Neuronal stem cell (in vitro differentiated cells): Measurements from ENCODE around the gene FRMPD4.

Experiments used
- DNase-seq: peaks from one replicate; pipeline ENCODE4 v3.0.0-alpha.2; 2013; ENCODE audit warnings: low spot score
- H2AFZ ChIP-seq: one replicate; pipeline ENCODE4 v1.6.1; 2013; ENCODE audit warnings: mild to moderate bottlenecking, low read length, inconsistent platforms
- H2AK5ac ChIP-seq: 2 replicates; pipeline ENCODE4 v1.6.1; 2013; ENCODE audit warnings: low read depth, mild to moderate bottlenecking, inconsistent platforms, low read length, moderate library complexity, mixed read lengths
- H2BK120ac ChIP-seq: 2 replicates; pipeline ENCODE4 v1.6.1; 2013; ENCODE audit warnings: low read depth, mild to moderate bottlenecking, inconsistent platforms, low read length, moderate library complexity, mixed read lengths
- H2BK12ac ChIP-seq: one replicate; pipeline ENCODE4 v1.6.1; 2013; ENCODE audit warnings: low read length, inconsistent platforms
- H2BK15ac ChIP-seq: 2 replicates; pipeline ENCODE4 v1.6.1; 2013; ENCODE audit warnings: mild to moderate bottlenecking, low read length, inconsistent platforms, mixed read lengths
- H2BK5ac ChIP-seq: one replicate; pipeline ENCODE4 v1.6.1; 2013; ENCODE audit warnings: inconsistent platforms, mild to moderate bottlenecking, low read length, moderate library complexity
- H3K14ac ChIP-seq: one replicate; pipeline ENCODE4 v1.6.1; 2013; ENCODE audit warnings: low read length, inconsistent platforms
- H3K18ac ChIP-seq: 2 replicates; pipeline ENCODE4 v1.6.1; 2013; ENCODE audit warnings: low read length, inconsistent platforms
- H3K23ac ChIP-seq: 2 replicates; pipeline ENCODE4 v1.6.1; 2013; ENCODE audit warnings: low read depth, mild to moderate bottlenecking, mixed read lengths, low read length, inconsistent platforms; ENCODE audit not compliant: poor library complexity
- H3K27ac ChIP-seq: replicated peaks from 3 replicates; pipeline ENCODE4 v1.5.1; 2013; ENCODE audit warnings: low read length, inconsistent platforms
- H3K27me3 ChIP-seq, 3 experiments: 2 replicates each; pipeline ENCODE4 v1.6.1; 2013; ENCODE audit warnings: low read length in 3 of 3, mild to moderate bottlenecking in 2 of 3, inconsistent platforms in 1 of 3, low read depth in 1 of 3, mixed read lengths in 1 of 3, moderate library complexity in 1 of 3; ENCODE audit not compliant: control insufficient read depth in 3 of 3, insufficient read depth in 3 of 3
- H3K36me3 ChIP-seq, 2 donors: replicated peaks in 1 of 2; 2 replicates each; pipeline ENCODE4 v1.6.1; 2013; ENCODE audit warnings: low read length in 2 of 2; ENCODE audit not compliant: control insufficient read depth in 2 of 2, insufficient read depth in 2 of 2
- H3K4ac ChIP-seq: 2 replicates; pipeline ENCODE4 v1.6.1; 2013; ENCODE audit warnings: inconsistent platforms, mild to moderate bottlenecking, low read length, moderate library complexity
- H3K4me1 ChIP-seq, 2 donors: 1 replicate in 1 of 2; 2 replicates in 1 of 2; pipeline ENCODE4 v1.6.1; 2013; ENCODE audit warnings: low read length in 2 of 2, low read depth in 1 of 2; ENCODE audit not compliant: control insufficient read depth in 2 of 2, insufficient read depth in 1 of 2
- H3K4me2 ChIP-seq: one replicate; pipeline ENCODE4 v1.6.1; 2013; ENCODE audit warnings: mild to moderate bottlenecking, low read length, inconsistent platforms; ENCODE audit not compliant: insufficient read depth, poor library complexity, severe bottlenecking
- H3K4me3 ChIP-seq, 2 donors: 2 replicates each; pipeline ENCODE4 v1.5.1; 2013; ENCODE audit warnings: low read length in 2 of 2, mild to moderate bottlenecking in 2 of 2, inconsistent platforms in 1 of 2, moderate library complexity in 1 of 2
- H3K79me1 ChIP-seq: one replicate; pipeline ENCODE4 v1.6.1; 2013; ENCODE audit warnings: low read depth, mild to moderate bottlenecking, inconsistent platforms, low read length, moderate library complexity
- H3K9ac ChIP-seq: one replicate; pipeline ENCODE4 v1.6.1; 2013; ENCODE audit warnings: mild to moderate bottlenecking, low read depth, low read length, inconsistent platforms; ENCODE audit not compliant: poor library complexity
- H3K9me3 ChIP-seq, 2 donors: replicated peaks in 1 of 2; 2 replicates each; pipeline versions ENCODE3 to v1.6.1; 2013; ENCODE audit warnings: low read length in 2 of 2, mild to moderate bottlenecking in 2 of 2, inconsistent platforms in 1 of 2, low read depth in 1 of 2, mixed read lengths in 1 of 2, moderate library complexity in 1 of 2; ENCODE audit not compliant: control insufficient read depth in 2 of 2, insufficient read depth in 1 of 2
- H4K8ac ChIP-seq: one replicate; pipeline ENCODE4 v1.6.1; 2013; ENCODE audit warnings: low read depth, mild to moderate bottlenecking, inconsistent platforms, low read length, moderate library complexity
- H4K91ac ChIP-seq: one replicate; pipeline ENCODE4 v1.6.1; 2013; ENCODE audit warnings: low read length, low read depth, mild to moderate bottlenecking, inconsistent platforms; ENCODE audit not compliant: poor library complexity
- WGBS, 2 donors: extraction: QIAGEN DNeasy Blood & Tissue Kit; methylation state at CpG; one replicate each; pipeline ENCODE4 v1.1.7; 2013; ENCODE audit warnings: missing lambda C conversion rate in 2 of 2, mixed read lengths in 1 of 2; ENCODE audit not compliant: insufficient read length in 2 of 2, insufficient replicate concordance in 1 of 2; ENCODE audit errors: extremely low coverage in 2 of 2; 5-methylcytosine and 5-hydroxymethylcytosine counted together

Gene FRMPD4

GRCh38 chrX:12141511-12141910 is 3.2 kb downstream of the FRMPD4 start:
- WGBS, 2 donors = no CpG with 5 or more reads among the region's 3 CpGs
- Histone ChIP-seq H4K8ac (no peak overlapping the region), H3K4me2 (no peak overlapping the region), H2AK5ac (no peak overlapping the region), H3K23ac (no peak overlapping the region), H3K36me3 (no peaks in the 10 kb centered on the region), H3K9ac (no peak overlapping the region), H3K27me3 (peaks cover 0 to 47% (median 20%) of the 10 kb centered on the region in 3 experiments), H3K4ac (no peak overlapping the region), H2AFZ (no peak overlapping the region), H2BK120ac (no peak overlapping the region), H3K27ac (no peak overlapping the region), H3K4me1 (no peaks in the 10 kb centered on the region), H3K79me1 (no peaks in the 10 kb centered on the region), H3K18ac (no peak overlapping the region), H2BK15ac (no peak overlapping the region), H3K9me3 (no peaks in the 10 kb centered on the region), H4K91ac (no peak overlapping the region), H2BK5ac (no peak overlapping the region), H3K14ac (no peak overlapping the region), H2BK12ac (no peak overlapping the region), H3K4me3 (no peak overlapping the region)
- DNase-seq = no peak

DNA sequence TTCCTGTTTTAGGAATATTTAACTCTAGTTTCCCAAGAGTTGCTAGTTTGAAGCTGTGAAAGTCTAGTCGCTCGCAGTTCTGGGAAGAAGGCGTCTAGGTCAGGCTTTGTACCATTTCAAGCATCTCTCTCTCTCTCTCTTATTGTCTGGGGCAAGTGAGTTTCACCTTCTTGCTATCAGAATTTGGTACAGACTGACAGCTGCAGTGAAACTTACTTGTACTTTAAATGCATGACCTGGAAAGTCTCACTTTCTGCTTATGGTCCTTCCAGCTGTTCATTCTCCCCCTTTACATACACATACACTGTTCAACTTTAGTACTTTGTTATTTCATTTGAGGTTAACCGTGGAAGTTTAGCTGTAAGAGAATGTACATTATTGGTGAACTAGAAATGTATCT is 4.4 kb downstream of the FRMPD4 start:
- Histone ChIP-seq H3K79me1 (no peaks in the 10 kb centered on the region), H3K27me3 (peaks cover 0 to 36% (median 16%) of the 10 kb centered on the region in 3 experiments)
- WGBS, 2 donors = no CpG with 5 or more reads among the region's 4 CpGs

DNA sequence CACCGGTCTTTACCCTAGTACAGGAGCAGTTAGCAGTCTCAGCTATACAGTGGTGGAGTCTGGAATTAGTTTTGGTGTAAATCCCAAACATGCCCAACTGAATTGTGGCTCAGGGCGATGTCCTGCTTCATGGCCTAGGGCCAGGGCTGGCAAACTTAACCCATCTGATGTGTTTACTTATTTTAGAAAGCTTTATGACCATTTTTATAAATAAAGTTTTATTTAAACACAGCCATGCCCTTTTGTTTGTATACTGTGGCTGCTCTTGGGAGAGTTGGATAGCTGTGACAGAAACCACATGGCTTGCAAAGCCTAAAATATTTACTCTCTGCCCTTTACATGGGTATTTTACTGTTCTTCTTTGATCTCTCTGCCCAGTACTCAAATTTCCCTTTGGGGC is 7.1 kb downstream of the FRMPD4 start:
- Histone ChIP-seq H3K4me2 (no peak overlapping the region), H3K14ac (no peak overlapping the region), H3K36me3 (no peaks in the 10 kb centered on the region), H3K9ac (no peak overlapping the region), H3K4me3 (no peak overlapping the region), H2BK120ac (no peak overlapping the region), H2BK12ac (no peak overlapping the region), H2AFZ (no peak overlapping the region), H3K4ac (no peak overlapping the region), H4K8ac (no peak overlapping the region), H3K4me1 (no peaks in the 10 kb centered on the region), H3K27me3 (peaks cover 0 to 12% (median 0%) of the 10 kb centered on the region in 3 experiments), H3K23ac (no peak overlapping the region), H4K91ac (no peak overlapping the region), H2BK5ac (no peak overlapping the region), H3K9me3 (no peaks in the 10 kb centered on the region), H3K79me1 (no peaks in the 10 kb centered on the region), H2BK15ac (no peak overlapping the region), H3K18ac (no peak overlapping the region), H3K27ac (no peak overlapping the region), H2AK5ac (no peak overlapping the region)
- no peak for DNase-seq
- WGBS, 2 donors = no CpG with 5 or more reads among the region's 2 CpGs

More for the DNA sequence above, 4.4 kb downstream of the FRMPD4 start:
- no peak overlapping the region for H3K23ac ChIP-seq
- no peak overlapping the region for H2AK5ac ChIP-seq
- H2BK5ac ChIP-seq = no peak overlapping the region
- no peak overlapping the region for H3K18ac ChIP-seq
- no peak overlapping the region for H3K9ac ChIP-seq
- no peak overlapping the region for H3K27ac ChIP-seq
- H3K4me2 ChIP-seq = no peak overlapping the region
- no peak overlapping the region for H3K14ac ChIP-seq
- H3K9me3 ChIP-seq = no peaks in the 10 kb centered on the region
- no peak overlapping the region for H2BK120ac ChIP-seq
- no peak overlapping the region for H3K4me3 ChIP-seq
- H2AFZ ChIP-seq = no peak overlapping the region
- H3K4ac ChIP-seq = no peak overlapping the region
- no peaks in the 10 kb centered on the region for H3K36me3 ChIP-seq
- H3K4me1 ChIP-seq = no peaks in the 10 kb centered on the region
- H2BK12ac ChIP-seq = no peak overlapping the region
- DNase-seq = no peak
- H2BK15ac ChIP-seq = no peak overlapping the region
- H4K91ac ChIP-seq = no peak overlapping the region
- no peak overlapping the region for H4K8ac ChIP-seq

GRCh38 chrX:12149670-12150407 is 11.6 kb downstream of the FRMPD4 start:
- Histone ChIP-seq H2BK120ac (no peak overlapping the region), H3K27me3 (peaks cover 0 to 3% (median 0%) of the 10 kb centered on the region in 3 experiments), H3K14ac (no peak overlapping the region), H4K91ac (no peak overlapping the region), H3K9me3 (no peaks in the 10 kb centered on the region), H3K4ac (no peak overlapping the region), H3K18ac (no peak overlapping the region), H4K8ac (no peak overlapping the region), H2AFZ (no peak overlapping the region), H3K4me2 (no peak overlapping the region), H3K9ac (no peak overlapping the region), H3K4me1 (no peaks in the 10 kb centered on the region), H2BK12ac (no peak overlapping the region), H3K27ac (no peak overlapping the region), H3K4me3 (no peak overlapping the region), H2BK5ac (no peak overlapping the region), H2AK5ac (no peak overlapping the region), H2BK15ac (no peak overlapping the region), H3K36me3 (no peaks in the 10 kb centered on the region), H3K23ac (no peak overlapping the region), H3K79me1 (no peaks in the 10 kb centered on the region)
- no CpG with 5 or more reads among the region's 4 CpGs for WGBS, 2 donors
- no peak for DNase-seq
